Lung (tissue), 12 donors: ENCODE data around the gene IST1. TPM values are rescaled to one million over a fixed set of nuclear protein-coding genes. Genes with fewer than 3 reads are reported as not detected.

Source experiments
- ATAC-seq: fragments of 200-7000 bp; cut with Tn5 transposase; one replicate; pipeline ENCODE4 v1.9.1; 2020; ENCODE audit warnings: moderate number of reproducible peaks; ENCODE audit not compliant: insufficient read depth, low FRiP score
- DNase-seq, 3 donors: peaks; one replicate each; pipeline ENCODE4 v3.0.0-alpha.2; 2013 to 2017
- H3K27ac ChIP-seq, 2 donors: one replicate each; pipeline ENCODE4 v1.5.1; 2013; ENCODE audit warnings: mild to moderate bottlenecking in 2 of 2, moderate library complexity in 2 of 2, control low read depth in 1 of 2, inconsistent platforms in 1 of 2, low read depth in 1 of 2, low read length in 1 of 2
- H3K27me3 ChIP-seq, 3 donors: one replicate each; pipeline ENCODE4 v1.5.1; 2013; ENCODE audit warnings: low read length in 2 of 3; ENCODE audit not compliant: control insufficient read depth in 3 of 3, insufficient read depth in 3 of 3
- H3K36me3 ChIP-seq, 4 donors: one replicate each; pipeline ENCODE4 v1.5.1; 2013; ENCODE audit warnings: low read length in 4 of 4, mild to moderate bottlenecking in 1 of 4, moderate library complexity in 1 of 4; ENCODE audit not compliant: control insufficient read depth in 4 of 4, insufficient read depth in 4 of 4
- H3K4me1 ChIP-seq, 5 donors: one replicate each; pipeline ENCODE4 v1.5.1; 2013; ENCODE audit warnings: low read length in 5 of 5, mild to moderate bottlenecking in 2 of 5, moderate library complexity in 1 of 5; ENCODE audit not compliant: control insufficient read depth in 5 of 5, insufficient read depth in 5 of 5
- H3K4me3 ChIP-seq: one replicate; pipeline ENCODE4 v1.5.1; 2013; ENCODE audit warnings: mild to moderate bottlenecking, control low read depth, moderate library complexity
- H3K9ac ChIP-seq, 2 donors: one replicate each; pipeline ENCODE4 v1.5.1; 2013; ENCODE audit warnings: low read length in 2 of 2, control low read depth in 1 of 2; ENCODE audit not compliant: insufficient read depth in 1 of 2
- H3K9me3 ChIP-seq, 4 donors: one replicate each; pipeline ENCODE4 v1.5.1; 2013; ENCODE audit warnings: low read length in 3 of 4, mild to moderate bottlenecking in 1 of 4, moderate library complexity in 1 of 4; ENCODE audit not compliant: control insufficient read depth in 4 of 4, insufficient read depth in 3 of 4
- CTCF ChIP-seq: IDR thresholded peaks from 2 replicates; pipeline ENCODE4 v1.5.1; 2012; ENCODE audit warnings: mild to moderate bottlenecking; ENCODE audit errors: control extremely low read depth, extremely low read depth
- WGBS, 2 donors: extraction: QIAGEN DNeasy Blood & Tissue Kit; methylation state at CpG; one replicate each; pipeline ENCODE4 v1.1.7; 2013; 5-methylcytosine and 5-hydroxymethylcytosine counted together
- polyA plus RNA-seq, 2 donors: library from polyadenylated mRNA; stranded (reverse); fragments of 200-250 nt; gene quantifications; one replicate each; pipeline ENCODE4 v1.2.1, GENCODE V29; 2013
- total RNA-seq, 2 donors: library from RNA; depleted of rRNA in 1 of 2; stranded (reverse); fragments of >200 nt in 1 of 2; gene quantifications; one replicate each; pipeline ENCODE4 v1.2.1, GENCODE V29; 2014 to 2021
- donor health status: control.
- donor health status: control.
- donor health status: Bipolar disorder and iron deficiency.
- donor health status: healthy.
- donor health status: DM: yes; HTN: yes; CAD: no.

Gene IST1
- total and polyA plus RNA-seq, 4 donors, result 77.4 to 236 (median 146) TPM

GRCh38 chr16:71923941-71924690 is 28.8 kb downstream of the IST1 start:
- no peak for TF ChIP-seq CTCF
- 89 to 92% methylated on average over 10 of the region's 10 CpGs for WGBS, 2 donors
- no peak overlapping the region for H3K9ac ChIP-seq
- no peaks in the 10 kb centered on the region for H3K9me3 ChIP-seq
- peaks cover 0 to 27% (median 4%) of the 10 kb centered on the region in 5 donors for H3K4me1 ChIP-seq
- ATAC-seq (no peak), DNase-seq (no peak)
- no peak overlapping the region for H3K4me3 ChIP-seq
- H3K27ac ChIP-seq, result no peak overlapping the region
- H3K27me3 ChIP-seq, result no peaks in the 10 kb centered on the region
- peaks cover 37 to 82% (median 64%) of the 10 kb centered on the region in 4 donors for H3K36me3 ChIP-seq

- no peak for DNase-seq
- WGBS, 2 donors, result 92 to 100% methylated on average over 2 of the region's 2 CpGs
- Histone ChIP-seq H3K36me3 (peaks cover 37 to 79% (median 59%) of the 10 kb centered on the region in 4 donors), H3K27ac (no peak overlapping the region), H3K4me1 (peaks cover 0 to 28% (median 4%) of the 10 kb centered on the region in 5 donors), H3K9me3 (no peaks in the 10 kb centered on the region), H3K4me3 (no peak overlapping the region), H3K9ac (no peak overlapping the region), H3K27me3 (no peaks in the 10 kb centered on the region)
- ATAC-seq, result no peak
- no peak for TF ChIP-seq CTCF
Observed at GRCh38 chr16:71924710-71925109, 29.4 kb downstream of the IST1 start.

GRCh38 chr16:71927383-71927782 is 32.1 kb downstream of the IST1 start:
- H3K27me3 ChIP-seq, result no peaks in the 10 kb centered on the region
- peak; percentile 34 for ATAC-seq
- 39 to 53% methylated on average over 3 of the region's 3 CpGs for WGBS, 2 donors
- no peak overlapping the region for H3K9ac ChIP-seq
- no peak for TF ChIP-seq CTCF
- H3K9me3 ChIP-seq, result no peaks in the 10 kb centered on the region
- H3K36me3 ChIP-seq, result peaks cover 24 to 64% (median 40%) of the 10 kb centered on the region in 4 donors
- H3K27ac ChIP-seq, result peak overlapping the region in 1 of 2 donors; percentile 71
- DNase-seq, result peak in 2 of 3 donors; percentile 18 to 25
- H3K4me1 ChIP-seq, result peaks cover 0 to 31% (median 4%) of the 10 kb centered on the region in 5 donors
- H3K4me3 ChIP-seq, result no peak overlapping the region
